Uterus (tissue), 2 donors: ENCODE data around the gene ERMARD.

ENCODE experiments used
- POLR2A ChIP-seq, 2 donors: fragments of 450-650 bp; IDR thresholded peaks; one replicate each; pipeline ENCODE4 v1.6.1; 2016; ENCODE audit warnings: antibody characterized with exemption in 2 of 2, mild to moderate bottlenecking in 1 of 2, moderate library complexity in 1 of 2
- TF ChIP-seq, protein P1 (sequence below), 4 experiments: fragments of 200-600 bp in 2 of 4; fragments of 450-650 bp in 2 of 4; sonication (generic) in 2 of 4; IDR thresholded peaks; one replicate each; pipeline ENCODE4 v1.5.1; 2016 to 2019; ENCODE audit warnings: antibody characterized with exemption in 4 of 4, mild to moderate bottlenecking in 2 of 4, moderate library complexity in 1 of 4

DNA sequence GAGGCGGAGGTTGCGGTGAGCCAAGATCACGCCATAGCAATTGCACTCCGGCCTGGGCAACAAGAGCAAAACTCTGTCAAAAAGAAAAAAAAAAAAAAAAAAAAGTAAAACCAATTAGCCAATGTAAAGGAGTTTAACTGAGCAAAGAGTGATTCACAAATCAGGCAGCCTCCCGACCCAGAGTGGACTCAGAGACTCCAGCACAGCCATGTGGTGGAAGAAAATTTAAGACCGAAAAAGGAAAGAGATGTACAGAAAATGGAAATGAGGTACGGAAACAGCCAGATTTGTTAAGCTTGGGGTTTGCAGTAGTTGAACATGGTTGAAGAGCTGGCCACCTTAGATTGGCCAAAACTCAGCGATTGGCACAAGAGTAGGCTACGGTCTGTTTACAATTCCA, 51.4 kb downstream of the ERMARD start:
- TF ChIP-seq, protein P1, sequence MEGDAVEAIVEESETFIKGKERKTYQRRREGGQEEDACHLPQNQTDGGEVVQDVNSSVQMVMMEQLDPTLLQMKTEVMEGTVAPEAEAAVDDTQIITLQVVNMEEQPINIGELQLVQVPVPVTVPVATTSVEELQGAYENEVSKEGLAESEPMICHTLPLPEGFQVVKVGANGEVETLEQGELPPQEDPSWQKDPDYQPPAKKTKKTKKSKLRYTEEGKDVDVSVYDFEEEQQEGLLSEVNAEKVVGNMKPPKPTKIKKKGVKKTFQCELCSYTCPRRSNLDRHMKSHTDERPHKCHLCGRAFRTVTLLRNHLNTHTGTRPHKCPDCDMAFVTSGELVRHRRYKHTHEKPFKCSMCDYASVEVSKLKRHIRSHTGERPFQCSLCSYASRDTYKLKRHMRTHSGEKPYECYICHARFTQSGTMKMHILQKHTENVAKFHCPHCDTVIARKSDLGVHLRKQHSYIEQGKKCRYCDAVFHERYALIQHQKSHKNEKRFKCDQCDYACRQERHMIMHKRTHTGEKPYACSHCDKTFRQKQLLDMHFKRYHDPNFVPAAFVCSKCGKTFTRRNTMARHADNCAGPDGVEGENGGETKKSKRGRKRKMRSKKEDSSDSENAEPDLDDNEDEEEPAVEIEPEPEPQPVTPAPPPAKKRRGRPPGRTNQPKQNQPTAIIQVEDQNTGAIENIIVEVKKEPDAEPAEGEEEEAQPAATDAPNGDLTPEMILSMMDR (IDR thresholded peaks at IDR 0.05), result no peak
- no peak for TF ChIP-seq POLR2A (IDR thresholded peaks at IDR 0.05)
